NCI-H146 (cell line): ENCODE data around the gene SLC2A11.

Experiments used
- DNase-seq: peaks from one replicate; lab custom pipeline; 2025; lab: John Stamatoyannopoulos, UW

Gene SLC2A11, protein sequence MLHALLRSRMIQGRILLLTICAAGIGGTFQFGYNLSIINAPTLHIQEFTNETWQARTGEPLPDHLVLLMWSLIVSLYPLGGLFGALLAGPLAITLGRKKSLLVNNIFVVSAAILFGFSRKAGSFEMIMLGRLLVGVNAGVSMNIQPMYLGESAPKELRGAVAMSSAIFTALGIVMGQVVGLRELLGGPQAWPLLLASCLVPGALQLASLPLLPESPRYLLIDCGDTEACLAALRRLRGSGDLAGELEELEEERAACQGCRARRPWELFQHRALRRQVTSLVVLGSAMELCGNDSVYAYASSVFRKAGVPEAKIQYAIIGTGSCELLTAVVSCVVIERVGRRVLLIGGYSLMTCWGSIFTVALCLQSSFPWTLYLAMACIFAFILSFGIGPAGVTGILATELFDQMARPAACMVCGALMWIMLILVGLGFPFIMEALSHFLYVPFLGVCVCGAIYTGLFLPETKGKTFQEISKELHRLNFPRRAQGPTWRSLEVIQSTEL

DNA sequence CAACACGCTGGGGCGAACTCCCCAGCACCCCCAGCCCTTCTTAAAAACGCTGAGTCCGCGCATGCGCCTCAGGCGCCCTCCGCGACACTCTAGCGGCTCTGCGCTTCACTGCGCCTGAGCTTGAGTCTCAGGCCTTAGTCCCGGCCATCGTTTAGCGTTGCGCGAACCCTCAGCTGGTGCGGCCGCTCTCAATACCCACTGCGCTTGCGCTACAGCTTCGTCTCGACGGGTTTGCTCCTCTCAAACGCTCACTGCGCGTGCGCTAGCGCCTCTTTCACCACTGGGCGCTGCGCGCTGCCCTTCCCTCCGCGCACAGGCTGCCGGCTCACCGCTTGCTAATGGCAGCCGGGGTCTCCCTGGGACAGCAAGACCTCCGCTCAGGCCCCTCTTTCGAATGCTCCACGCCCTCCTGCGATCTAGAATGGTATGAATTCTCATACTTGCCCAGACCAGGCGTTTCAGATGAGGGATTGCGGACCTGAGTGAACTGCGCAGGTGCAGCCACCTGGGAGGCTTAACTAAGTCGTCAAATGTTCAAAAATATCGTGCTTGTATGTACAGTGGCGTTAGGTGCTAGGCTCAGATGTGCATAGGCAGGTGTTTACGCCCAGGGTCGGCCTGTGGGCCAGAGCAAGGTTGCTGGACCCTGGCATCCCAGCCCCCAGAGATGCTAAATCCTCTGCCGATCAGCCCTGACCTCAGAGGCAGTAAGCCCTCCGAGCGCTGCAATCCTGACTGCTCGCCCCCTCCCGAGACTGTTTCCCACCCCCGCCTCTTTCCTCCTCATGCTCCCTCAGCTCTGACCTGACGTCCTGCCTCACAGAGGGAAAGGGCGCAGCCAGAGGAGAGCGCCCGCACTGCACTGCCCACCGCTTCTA lies at the start of gene SLC2A11:
Gene SLC2A11, plus strand, starts transcription at position 270 of the 878 bp plus-strand sequence. Its CDS starts 125 bp downstream, at position 395.
- DNase-seq, result peak; percentile 96

DNA sequence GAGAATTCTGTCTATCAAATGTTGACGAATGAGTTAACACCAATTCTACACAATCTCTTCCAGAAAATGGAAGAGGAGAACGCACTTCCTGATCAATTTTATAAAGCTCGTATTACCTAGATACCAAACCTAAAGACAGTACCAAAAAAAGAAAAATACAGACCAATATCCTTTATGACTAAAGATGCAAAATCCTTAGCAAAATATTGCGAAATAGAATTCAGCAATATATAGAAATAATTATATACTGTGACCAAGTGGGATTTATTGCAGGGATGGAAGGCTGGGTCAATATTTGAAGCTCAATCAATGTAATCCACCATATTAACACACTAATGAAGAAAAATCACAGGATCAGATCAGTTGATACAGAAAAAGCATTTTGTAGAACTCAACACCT lies 45.3 kb upstream of the SLC2A11 start:
- no peak for DNase-seq

DNA sequence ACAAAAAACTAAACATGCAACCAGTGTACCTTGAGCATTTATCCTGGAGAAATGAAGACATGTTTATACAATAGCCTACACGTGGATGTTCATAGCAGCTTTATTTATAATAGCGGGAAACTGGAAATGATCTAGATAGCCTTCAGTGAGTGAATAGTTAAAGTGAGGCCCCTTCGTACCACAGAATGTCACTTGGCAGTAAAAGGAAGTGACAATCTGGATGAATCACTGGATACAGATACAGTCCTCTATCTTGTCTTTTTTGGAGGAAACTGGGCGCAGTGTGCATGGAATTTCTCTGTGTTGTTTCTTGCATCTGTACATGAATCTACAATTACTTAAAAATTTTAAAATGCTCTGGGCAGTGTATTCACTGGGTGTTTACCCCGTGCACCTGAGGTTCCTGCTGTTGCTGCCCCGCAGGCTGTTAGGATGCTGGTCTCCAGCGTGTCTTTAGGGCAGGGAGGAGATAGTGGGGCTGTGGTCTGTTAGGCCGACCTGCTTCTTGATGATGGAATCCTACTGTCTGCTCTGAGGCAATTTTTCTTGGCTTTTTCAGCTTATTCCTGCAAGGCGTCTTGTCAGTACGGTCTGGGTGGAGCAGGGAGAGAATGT lies 42.0 kb upstream of the SLC2A11 start:
- no peak for DNase-seq

DNA sequence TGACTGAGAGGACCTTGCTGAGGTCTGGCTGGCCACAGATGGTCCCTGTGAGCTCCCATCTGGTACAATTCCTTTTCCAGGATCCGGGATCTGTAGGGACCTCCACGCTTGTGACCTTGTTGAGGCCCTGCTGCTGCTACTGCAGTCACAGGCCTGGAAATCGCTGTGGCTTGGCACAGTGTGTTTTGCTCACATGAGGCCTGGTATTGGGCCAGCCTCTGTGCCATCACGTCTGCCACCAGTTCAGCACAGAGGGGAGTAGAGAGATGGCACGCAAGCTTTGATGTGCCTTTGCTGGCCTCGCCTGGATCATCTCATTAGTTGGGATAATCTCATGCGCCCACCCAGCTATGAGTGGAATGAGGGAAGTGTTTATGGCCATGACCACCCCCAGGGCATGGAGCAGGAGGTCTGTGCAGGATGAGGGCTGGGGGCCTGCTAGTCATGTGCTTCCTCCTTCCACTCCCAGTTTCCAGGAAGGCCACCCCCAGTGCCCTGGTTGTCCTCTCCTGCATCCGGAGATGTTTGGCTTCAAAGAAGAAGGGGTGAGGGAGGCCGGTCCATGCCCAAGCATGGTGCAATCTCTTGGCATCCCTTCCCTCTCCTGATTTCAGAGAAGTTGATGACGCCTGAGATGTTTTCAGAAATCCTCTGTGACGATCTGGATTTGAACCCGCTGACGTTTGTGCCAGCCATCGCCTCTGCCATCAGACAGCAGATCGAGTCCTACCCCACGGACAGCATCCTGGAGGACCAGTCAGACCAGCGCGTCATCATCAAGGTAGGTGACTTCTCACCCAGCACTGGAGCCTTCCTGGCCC lies 41.3 kb upstream of the SLC2A11 start:
- DNase-seq, result no peak

DNA sequence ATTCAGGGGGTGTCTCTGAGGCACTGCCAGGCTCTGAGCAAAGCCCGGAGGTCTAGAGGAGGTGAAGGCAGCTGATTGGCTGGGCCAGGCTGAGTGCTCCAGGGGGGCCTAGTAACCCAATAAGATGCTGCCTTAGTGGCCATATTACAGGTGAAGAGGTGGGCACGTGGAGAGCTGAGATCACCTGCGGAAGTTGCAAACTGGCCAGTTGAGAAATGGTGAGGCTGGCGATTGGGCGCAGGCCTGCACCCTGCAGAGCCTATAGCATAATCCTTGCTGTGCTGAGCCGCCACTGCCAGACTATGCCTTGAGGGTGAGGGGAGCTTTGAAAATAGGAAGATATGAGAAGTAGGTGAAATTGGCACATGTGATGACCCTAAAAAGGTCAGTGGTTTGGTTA lies 40.5 kb upstream of the SLC2A11 start:
- DNase-seq, result no peak

DNA sequence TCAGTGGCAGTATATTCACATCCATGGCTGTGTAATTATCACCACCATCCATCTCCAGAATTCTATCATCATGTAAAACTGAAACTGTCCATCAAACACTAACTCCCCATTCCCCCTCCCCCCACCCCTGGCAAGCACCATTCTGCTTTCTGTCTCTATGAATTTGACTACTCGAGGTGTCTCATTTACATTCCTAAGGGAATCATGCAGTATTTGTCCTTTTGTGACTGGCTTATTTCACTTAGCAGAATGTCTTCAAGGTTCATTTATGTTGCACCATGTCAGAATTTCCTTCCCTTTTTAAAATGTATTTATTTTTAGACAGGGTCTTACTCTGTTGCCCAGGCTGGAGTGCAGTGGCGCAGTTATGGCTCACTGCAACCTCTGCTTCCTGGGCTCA lies 39.1 kb upstream of the SLC2A11 start:
- no peak for DNase-seq

DNA sequence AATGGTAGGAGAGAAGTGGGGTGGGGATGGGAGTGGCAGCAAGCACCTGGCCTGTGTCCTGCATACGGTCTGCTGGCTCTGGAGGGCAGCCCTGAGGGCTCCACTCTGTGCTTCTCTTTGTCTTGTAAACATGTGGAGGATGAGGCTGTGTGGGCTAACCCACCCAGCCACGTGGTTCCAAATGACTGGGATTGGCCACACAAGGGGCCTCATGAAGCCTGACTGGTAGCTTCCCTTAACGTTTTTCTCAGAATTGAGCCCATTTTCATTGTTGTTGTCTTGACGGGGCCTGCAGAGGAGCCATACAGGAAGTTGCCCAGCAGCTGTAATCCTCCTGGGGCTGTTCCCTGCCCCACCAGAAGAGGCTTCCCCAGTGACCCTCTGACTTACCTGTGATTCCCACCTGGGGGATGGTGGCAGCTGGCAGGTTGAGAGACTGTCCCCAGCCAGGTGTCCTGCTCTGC lies 36.9 kb upstream of the SLC2A11 start:
- peak; percentile 15 for DNase-seq

DNA sequence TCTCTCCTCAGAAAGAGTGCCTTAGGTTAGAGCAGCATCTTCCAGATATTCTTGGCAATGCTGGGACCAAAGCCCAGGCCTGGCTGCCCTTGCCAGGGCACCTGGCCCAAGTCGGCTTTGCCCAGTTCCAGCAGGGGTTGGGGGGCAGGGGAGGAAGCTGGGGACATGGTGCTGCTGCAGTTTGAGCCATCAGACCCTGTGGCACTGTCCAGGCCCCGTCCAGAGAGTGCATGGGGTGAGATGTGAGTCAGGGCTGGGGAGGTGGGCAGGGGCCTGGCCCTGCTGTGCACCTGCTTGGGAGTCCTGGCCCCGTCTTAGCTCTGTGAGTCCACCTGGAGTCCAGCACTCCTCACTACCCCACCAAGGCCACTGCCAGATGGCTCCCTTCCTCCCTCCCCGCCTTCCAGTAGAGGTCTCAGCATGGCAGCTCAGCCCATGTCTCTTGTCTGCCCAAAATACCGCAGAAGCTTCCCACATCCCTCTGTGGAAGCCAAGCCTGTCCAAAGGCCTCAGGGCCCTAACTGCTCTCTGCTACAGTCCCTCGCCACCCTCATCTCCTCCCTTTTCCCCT lies 35.5 kb upstream of the SLC2A11 start:
- DNase-seq, result no peak

DNA sequence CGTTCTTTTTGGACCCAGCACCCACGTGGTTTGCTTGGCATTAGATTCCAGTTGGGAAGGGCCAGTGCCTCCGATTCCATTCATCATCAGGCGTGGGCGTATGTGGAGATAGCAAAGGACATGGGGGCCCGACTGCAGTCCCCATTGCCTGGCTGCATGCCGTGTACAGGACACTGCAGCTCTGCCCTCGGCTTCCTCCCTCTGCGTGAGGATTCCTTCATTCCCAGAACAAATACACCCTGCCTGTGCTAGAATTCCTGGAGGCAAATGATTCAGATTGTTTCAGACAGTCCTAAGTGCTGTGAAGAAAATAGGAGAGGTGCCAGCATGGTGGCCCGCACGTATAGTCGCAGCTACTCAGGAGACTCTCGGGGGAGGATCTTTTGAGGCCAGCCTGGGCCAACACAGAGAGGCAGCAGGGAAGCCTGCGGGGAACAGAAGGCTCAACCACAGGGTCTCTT lies 34.3 kb upstream of the SLC2A11 start:
- no peak for DNase-seq

DNA sequence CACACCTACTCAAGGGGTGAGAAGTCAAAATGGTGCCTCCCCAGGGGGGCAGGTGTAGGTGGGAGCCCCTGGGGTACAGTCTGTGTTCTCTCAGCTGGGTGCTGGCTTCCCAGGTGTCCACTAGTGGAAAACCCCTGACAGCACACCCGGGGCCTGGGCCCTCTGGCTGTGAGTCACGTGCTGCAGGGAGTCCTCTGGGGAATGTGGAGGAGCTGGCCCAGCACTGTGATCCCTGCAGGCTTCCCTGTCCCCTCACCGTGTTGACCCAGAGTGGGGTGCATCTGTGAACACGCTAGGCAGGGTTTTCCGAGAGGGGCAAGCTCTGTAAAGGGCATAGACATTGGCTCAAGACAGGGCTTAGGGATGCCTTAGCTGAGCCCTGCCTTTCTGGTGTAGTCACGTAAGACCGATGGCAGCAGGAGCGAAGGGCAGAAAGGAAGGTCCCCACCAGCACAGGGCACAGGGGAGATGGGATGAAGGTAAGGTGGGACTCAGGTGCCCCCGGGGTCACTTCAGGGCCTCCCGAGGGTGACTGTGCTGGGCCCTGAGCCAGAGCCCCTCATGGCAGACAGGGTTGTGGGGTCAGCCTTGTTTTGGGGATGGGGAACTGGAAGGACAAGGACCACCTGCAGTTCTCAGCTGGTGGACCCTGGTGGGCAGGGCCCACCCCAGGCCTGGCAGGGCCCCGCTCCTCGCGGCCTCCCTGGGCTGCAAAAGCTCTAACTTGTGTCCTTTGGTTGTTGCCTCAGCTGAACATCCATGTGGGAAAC lies 33.0 kb upstream of the SLC2A11 start:
- no peak for DNase-seq

DNA sequence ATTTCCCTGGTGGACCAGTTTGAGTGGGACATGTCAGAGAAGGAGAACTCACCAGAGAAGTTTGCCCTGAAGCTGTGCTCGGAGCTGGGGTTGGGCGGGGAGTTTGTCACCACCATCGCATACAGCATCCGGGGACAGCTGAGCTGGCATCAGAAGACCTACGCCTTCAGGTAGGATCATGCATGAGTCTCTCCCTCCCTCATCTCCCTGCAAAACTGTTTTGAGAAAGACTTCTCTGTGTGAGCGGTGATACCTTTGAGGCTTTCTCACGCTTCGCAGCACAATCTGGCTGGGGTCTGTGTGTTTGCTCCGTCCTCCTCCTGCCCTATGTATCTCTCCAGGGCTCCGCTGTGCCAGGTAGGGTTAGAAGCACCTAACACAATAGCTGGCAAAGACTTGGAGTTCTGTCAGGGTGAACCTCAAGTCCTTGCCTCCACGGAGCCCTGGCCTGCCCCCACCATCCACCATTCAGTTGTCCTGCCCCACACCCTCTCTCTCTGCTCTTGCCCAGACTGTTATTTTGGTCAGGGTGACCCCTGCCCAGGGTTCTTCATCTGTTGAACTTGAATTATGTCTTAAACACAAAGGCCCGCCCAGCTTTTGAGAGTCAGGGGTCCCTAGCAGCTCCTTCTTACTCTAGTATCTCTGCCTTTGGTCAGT lies 32.3 kb upstream of the SLC2A11 start:
- no peak for DNase-seq

DNA sequence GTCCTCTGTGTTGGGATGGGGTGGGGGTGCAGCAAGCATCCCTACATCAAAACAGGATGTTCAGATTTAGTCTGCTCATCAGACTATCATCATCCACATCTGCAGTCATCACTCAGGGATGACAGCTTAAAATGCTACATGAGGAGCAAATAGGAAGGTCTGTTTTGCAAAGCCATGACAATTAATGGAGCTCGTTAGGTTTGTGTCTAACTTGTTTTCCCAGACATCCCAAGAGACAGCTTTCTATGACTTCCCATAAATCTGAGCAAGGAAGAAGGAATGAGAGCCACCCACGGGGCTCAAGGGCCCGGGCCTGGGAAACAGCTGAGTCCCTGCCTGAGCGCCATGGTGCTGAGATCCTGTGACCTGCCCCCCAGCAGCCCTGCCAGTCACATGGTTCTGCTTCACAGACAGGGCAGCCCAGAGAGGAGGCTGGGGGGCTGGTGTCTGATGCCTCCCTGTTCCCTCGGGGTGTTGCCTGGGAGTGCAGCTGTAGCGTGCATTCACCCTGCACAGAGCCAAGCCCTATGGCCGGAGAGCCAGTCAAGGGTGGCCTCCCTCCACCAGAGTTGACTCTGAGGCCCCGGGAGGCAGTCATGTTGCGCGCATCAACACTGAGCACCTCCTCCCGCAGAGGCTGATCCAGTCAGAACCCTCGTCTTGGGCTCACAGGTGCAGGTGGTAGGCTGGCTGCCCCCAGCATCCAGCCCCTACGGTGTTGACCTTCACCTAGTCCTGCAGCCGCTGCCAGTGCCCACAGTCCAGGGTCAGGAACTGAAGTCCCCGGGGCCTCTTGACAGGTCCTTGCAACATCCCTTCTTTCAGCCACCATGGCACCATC lies 30.9 kb upstream of the SLC2A11 start:
- no peak for DNase-seq

DNA sequence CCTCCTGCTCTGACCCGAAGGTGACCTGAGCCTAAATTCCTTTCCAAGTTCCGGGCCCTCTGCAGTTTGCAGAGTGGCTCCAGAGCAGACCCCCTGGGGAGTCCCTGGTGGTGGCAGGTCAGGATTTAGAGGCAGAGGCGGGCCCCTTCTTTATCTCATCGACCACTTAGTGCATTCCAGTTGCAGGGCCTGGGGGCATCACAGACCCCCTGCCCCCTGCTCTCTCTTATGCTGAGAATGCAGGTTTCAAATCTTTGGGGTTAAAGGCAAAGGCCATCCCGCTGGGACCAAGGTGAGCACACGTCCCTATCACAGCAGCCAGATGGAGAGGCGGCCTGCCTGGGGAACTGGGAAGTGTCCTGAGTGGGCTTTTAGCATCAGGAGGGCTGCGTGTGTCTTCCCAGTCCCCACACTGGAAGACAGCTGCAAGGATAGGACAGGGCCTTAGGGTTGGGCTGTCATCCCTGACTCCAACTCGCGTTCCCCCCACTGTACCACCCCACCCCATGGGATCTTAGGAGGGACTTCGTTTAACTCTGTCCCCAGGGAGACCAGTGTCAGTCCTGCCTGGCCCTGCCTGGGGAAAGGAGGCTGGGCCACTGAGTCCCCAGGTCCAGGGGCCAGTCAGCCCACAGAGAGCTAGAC lies 30.2 kb upstream of the SLC2A11 start:
- DNase-seq, result no peak

DNA sequence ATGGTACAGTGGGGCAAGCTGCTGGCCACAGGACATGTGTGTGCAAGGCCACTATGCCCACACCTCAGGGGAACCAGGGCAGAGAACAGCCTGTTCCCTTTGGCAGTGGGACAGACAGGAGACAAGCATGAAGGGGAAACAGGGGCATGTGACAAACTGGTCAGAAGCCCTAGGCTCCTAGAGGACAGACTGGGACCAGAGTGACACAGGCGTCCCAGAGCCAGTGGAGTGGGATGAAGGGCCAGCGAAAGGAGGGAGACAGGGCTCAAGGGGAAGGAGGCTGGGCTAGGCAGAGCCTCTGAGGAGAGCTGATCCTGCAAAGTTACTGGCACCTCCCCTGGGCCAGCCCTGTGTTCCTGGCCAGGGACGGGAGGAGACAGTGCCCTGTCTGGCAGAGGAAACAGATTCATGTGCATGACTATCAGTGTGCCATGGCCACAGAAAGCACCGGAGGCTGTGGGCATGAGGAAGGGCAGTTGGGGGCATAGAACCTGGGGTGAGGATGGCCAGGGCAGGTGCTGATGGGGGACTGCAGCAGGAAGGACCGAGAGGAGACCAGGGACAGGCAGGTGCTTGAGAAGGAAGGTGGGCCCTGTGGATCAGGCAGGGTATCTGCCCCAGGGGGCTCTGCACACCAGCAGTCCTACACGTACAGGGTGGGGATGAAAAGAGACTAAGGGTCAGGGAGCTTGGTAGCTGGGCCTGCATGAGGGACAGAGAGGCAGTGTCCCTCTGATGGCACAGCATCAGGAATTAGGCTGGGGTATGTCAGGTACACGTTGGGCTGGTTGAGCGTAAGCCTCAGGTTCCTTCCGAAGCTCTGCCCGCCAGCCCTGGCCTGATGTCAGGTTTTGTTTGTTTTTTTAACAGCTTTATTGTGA lies 28.6 kb upstream of the SLC2A11 start:
- no peak for DNase-seq

DNA sequence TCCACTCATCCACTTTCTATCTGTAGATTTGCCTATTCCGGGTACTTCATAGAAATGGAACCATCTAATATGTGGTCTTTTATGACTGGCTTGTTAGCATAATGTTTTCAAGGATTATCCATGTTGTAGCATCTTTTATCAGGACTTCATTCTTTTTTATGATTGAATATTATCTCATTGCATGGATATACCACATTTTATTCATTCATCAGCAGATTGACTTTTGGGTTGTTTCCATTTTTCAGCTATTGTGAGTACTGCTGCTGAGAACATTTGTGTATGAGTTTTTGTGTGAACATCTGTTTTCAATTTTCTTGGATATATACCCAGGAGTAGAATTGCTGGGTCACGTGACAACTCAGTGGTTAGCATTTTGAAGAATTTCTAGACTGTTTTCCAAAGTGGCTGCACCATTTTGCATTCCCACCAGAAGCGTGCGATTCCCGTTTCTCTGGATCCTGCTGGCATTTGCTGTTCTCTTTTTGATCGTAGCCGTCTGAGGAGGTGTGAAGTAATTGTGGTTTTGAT lies 27.8 kb upstream of the SLC2A11 start:
- no peak for DNase-seq

DNA sequence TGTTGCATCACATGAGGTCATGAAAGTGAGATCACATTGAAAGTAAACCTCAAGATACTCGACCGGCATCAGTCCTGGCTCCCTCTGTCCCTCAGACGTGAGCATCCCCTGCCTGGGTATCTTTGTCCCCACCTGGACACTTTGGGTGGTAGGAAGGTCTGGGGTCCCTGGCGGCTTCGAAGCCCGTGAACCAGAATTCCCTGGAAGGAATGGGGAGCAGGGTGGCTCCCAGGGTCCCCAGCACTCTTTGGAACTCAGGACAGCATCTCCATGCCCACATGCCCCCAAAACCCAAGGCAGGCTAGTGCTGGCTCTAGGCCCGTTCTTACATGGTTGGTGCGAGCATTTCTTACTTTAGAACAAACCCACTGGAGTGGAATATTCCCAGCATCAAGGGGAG lies 26.4 kb upstream of the SLC2A11 start:
- DNase-seq, result no peak

DNA sequence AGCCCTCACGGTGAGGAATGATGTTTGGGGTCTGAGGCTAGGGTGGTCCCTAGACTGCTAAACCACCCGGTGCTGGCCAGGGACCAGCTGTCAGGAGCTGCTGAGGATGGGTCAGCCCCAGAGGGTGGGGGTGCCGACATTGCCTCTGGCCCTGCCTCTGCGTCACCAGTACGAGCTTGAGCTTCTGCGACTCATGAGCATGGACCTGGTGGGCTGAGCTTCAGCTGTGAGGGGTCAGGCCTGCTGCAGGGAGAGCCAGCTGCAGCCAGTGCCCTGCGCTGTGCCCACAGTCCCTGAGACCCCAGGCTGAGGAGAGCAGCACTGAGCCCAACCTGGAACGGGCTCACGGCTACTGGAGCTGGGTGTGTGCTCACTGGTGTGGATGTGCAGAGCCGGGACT lies 25.9 kb upstream of the SLC2A11 start:
- no peak for DNase-seq
